Activated CD4-positive, CD25-positive, alpha-beta regulatory T cell treated with anti-CD3 and anti-CD28 coated beads, Interleukin-2, amount 50 U/mL, for 24 hours (primary cell): ENCODE measurements around the gene COPZ1.
"Not testable (repeated sequence)": the region's sequence is repeated elsewhere in the genome, so short reads cannot be mapped to it uniquely, and the experiment has no call there.

Experiments used
- ATAC-seq, 2 donors: fragments of 150-1000 bp; cut with Tn5 transposase; one replicate each; pipeline ENCODE4 v1.10.0; 2021; ENCODE audit warnings: mild to moderate bottlenecking in 1 of 2, moderate library complexity in 1 of 2

COPZ1 gene, protein sequence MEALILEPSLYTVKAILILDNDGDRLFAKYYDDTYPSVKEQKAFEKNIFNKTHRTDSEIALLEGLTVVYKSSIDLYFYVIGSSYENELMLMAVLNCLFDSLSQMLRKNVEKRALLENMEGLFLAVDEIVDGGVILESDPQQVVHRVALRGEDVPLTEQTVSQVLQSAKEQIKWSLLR

GRCh38 chr12:54324617-54325441 lies at the start of gene COPZ1:
TSS of gene COPZ1 (plus strand) at chr12:54325131. CDS start at chr12:54325164, 33 bp downstream.
- ATAC-seq, result peak; percentile 98 to 99

- ATAC-seq, result no peak
These were observed 48.6 kb upstream of the COPZ1 start for GRCh38 chr12:54276368-54276767.

DNA sequence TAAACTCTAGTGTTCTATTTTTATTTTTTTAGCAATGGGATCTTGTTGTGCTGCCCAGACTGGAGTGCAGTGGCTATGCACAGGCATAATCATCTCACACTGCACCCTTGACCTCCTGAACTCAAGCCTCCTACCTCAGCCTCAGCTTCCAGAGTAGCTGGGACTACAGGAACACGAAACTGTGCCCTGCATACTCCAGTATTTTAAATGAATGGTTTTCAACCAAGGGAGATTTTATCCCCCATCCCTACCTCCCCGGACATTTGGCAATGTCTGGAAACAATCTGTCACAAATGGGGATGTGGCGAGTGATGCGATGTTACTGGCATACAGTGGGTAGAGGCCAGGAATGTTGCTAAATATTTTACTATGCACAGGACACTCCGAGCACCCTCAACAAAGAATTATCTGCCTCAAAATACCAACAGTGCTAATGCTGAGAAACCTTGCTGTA lies 47.1 kb upstream of the COPZ1 start:
- ATAC-seq, result no peak

GRCh38 chr12:54279227-54279631 lies 45.7 kb upstream of the COPZ1 start:
- ATAC-seq, result no peak

- peak; percentile 74 to 76 for ATAC-seq
These were observed 45.1 kb upstream of the COPZ1 start, which contains the start of gene CBX5 for GRCh38 chr12:54279632-54280467. TSS of gene CBX5 (minus strand) at chr12:54280122. CDS start at chr12:54257650, 22,472 bp downstream.

GRCh38 chr12:54280468-54281260 lies 44.3 kb upstream of the COPZ1 start, which contains the start of gene HNRNPA1:
TSS of gene HNRNPA1 (plus strand) at chr12:54280726. CDS start at chr12:54280808, 82 bp downstream.
- peak; percentile 83 to 86 for ATAC-seq

- ATAC-seq, result not testable (repeated sequence)
These were observed 43.7 kb upstream of the COPZ1 start for GRCh38 chr12:54281261-54281638.

GRCh38 chr12:54281694-54282093 lies 43.2 kb upstream of the COPZ1 start:
- ATAC-seq, result not testable (repeated sequence)

GRCh38 chr12:54282949-54283593 lies 41.9 kb upstream of the COPZ1 start:
- no peak for ATAC-seq

DNA sequence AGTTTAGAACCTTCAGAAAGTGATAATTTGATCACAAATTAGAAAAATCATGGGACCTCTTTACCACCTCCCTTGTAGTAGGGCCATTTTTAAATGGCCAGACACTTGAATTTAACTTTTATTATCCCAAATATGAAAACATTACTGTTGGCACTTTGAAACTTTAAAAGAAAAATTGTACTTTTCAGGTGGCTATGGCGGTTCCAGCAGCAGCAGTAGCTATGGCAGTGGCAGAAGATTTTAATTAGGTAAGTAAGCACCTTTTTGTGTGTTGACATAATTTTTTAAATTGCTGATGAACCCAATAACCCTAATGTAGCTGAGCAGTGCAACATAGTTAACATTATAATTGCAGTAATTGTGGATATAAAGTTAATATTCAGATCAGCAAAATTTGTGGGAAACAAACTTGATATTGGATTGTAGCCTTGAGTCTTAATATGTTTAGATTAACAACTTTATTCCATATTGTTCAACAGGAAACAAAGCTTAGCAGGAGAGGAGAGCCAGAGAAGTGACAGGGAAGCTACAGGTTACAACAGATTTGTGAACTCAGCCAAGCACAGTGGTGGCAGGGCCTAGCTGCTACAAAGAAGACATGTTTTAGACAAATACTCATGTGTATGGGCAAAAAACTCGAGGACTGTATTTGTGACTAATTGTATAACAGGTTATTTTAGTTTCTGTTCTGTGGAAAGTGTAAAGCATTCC lies 40.7 kb upstream of the COPZ1 start:
- not testable (repeated sequence) for ATAC-seq

- no peak for ATAC-seq
These were observed 39.5 kb upstream of the COPZ1 start for GRCh38 chr12:54285150-54286041.

DNA sequence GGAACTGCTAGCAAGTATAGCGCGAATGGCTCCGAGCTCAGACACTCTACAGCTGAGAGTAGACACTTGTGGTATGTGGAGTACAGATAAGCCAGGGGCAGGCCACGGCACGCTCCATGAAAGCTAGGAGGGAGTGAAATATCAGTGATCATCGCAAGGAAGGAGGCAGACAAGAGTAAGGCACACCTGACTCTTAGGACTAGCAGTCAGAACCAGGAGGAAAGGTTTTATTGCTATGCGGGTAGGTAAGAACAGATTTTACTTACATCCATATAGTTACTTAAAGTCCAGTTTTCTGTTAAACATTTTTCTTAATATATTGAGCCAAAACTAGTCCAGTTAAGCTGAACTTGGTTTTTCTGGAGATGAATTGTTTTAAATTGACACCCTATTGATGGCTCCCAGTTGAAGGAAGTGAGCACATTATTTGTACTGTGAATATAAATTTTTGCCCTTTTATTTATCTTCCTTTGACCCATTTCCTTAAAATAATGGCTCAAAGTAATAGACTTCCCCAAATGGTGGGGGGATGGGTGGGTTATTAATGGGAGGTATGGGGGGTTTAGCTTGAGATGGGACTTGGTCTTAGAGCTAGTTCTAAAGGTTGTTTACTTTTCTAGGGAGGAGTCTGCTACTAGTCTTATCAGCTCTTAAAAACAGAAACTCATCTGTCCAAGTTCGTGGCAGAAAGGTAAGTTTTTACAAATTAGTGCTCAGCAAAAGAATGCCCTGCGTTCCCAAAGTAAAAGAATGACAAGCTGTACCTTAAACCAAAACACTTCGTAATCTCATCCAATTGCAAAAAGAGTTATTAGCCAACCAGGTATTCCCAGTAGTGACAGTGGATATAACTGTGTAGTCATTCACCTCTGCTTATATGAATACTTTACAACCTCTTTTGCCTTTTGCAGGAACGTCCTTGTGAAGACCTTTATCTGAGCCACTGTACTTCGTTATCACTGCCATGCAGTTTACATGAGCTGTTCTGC lies 38.6 kb upstream of the COPZ1 start:
- ATAC-seq, result peak in 1 of 2 donors; percentile 4

GRCh38 chr12:54287261-54288157 lies 37.4 kb upstream of the COPZ1 start:
- peak; percentile 3 to 7 for ATAC-seq

GRCh38 chr12:54292083-54292930 lies 32.6 kb upstream of the COPZ1 start:
- ATAC-seq, result no peak

- ATAC-seq, result no peak
These were observed 32.0 kb upstream of the COPZ1 start for GRCh38 chr12:54292931-54293241.

DNA sequence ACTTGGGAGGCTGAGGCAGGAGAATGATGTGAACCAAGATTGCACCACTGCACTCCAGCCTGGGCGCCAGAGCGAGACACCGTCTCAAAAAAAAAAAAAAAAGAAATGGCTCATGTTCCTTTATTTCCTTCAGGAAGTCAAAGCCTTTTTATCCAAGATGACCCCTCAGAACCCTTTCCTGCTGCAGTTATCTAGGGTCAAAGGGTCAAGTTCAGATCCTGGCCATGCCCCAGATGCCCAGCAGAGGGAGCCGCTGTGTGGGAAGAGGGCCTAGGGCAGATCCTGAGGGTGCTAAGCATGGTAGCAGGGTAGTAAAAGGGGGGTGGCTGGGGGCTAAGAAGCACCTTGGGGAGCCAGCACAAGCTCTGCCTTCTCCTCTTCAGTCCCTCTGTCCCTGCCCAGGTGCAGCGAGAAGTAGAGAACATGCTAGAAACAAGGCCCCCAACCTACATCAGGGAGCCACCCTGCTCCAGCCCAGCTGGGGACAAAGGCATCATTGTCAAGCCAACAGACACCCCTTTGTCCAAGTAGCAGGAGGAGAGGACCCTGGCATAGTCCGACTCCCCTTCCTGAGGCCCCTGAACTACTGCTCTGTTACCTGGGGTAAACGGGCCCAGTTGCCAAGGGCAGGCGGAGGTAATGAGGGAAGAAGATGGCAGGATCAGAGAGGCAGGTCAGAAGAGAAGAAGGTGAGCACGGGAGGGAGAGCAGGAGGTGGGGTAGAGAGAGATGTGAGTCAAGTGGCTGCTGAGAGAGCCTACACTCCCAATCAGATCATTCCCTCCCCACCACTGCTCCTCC lies 30.6 kb upstream of the COPZ1 start:
- ATAC-seq, result peak; percentile 52 to 67
